Measurements from ENCODE around the gene SYNGAP1.
A peak's percentile ranks its signal among the peaks of the same experiment; 100 is the strongest.

SYNGAP1 gene

DNA sequence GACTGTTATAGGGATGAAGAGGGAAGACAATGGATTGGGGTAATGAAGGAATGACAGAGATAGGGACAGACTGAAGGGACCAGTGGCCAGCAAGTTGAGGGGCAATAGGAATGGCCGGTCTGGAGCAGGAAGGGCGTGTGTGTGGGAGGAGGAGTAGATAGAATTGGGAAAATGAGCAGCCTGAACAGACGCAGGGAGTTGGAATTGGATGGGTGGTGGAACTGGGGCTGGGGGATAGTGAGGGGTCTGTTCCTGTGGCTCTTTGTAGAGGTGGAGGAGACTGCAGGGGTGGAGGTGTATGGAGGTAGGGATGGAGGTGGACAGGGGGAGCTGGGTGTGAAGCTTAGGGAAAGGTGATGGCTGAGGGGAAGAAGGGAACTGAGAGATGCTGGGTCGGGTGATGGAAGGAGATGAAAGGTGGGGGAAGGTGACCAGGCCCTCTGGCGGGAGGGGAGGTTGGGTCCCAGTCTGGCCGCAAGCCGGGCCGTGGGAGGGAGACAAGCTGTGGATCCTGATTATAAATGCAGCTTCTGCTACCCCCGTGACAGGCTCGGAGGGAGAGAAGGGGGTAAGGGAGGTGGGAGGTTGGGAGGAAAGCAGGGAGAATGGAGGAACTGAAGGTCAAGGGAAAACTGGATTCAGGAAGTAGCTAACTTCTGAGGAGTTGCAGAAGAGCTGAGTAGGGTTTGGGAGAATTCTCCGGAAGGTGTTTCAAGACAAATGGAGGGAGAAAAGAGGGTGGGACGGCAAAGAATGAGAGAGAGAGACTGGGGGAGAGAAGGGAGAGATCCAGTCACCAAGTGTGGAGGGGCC, 5.2 kb downstream of the SYNGAP1 start:
- DNase-seq: no peak

DNA sequence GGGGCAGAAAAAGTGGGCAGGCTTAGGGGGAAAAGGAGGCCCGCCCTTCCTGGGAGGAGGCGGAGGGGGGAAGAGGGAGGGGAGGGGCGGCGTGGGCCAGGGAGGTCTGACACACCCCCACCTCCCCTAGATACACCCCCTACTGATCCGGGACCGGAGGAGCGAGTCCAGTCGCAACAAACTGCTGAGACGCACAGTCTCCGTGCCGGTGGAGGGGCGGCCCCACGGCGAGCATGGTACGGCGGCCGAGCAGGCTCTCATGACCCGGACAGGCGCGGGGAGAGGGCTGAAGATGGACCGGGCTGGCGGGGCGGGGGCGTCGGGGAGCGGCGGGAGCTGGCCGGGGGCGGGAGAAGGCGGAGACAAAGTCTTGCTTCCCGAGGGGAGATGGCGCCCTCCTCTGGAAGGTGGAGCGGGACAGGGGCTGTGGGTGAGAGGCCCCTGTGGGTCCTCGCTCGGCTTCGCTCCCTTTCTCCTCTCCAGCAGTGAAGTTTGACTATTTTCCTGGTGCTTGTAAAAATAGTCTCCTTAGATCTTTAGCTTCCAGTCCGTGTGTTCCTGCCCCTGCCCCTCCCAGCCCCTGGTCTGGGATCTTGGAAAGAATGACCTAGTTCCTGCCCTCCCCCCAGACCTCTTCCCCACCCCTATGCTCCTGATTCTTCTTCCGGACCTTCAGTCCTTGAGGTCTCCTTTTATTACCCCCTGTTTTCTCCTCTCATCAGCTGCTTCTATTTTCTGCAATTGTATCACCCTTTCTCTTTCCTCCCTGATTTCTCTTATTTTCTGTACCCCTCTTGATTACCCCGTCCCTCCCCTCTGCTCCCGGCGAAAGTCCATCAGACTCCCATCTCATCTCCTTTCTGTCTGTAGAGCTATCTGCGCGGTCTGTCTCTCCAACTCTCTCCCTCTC, 6.1 kb downstream of the SYNGAP1 start:
- peak; percentile 90 for DNase-seq

GRCh38 chr6:33426590-33427511, 7.0 kb downstream of the SYNGAP1 start:
- peak; percentile 57 for DNase-seq

DNA sequence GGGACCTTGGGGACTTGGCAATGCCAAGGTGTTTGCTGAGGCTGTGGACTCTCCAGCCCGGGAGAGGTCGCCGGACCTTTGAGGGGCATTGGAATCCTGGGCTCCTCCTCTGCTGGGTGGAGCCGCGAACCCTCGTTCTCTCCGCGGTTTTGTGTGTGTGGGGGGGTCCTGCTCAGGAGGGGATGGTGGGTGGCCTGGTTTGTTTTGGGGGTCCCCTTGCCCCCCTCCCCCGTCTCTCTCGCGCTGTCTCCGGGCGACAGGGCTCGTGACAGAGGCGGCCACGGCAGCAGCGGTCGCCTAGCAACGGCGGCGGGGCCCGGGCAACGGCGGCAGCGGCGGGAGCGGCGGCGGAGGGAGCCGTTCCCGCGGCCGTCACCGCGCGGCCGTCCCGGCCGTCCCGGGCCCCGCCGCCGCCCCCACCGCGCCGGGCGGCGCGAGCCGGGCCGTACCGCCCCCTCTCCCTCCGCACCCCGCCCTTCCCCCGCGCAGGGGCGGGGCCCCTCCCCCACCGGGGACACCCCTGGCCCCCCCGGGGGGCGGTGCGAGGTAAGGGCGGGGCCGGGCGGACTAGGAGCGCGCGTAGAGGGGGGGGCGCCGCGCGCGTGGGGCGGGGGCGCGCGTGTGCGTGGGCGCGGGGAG, 7.8 kb downstream of the SYNGAP1 start:
- peak; percentile 80 for DNase-seq

GRCh38 chr6:33428224-33428965, 8.5 kb downstream of the SYNGAP1 start:
- peak; percentile 70 for DNase-seq

GRCh38 chr6:33428966-33429749, 9.3 kb downstream of the SYNGAP1 start:
- DNase-seq: no peak

DNA sequence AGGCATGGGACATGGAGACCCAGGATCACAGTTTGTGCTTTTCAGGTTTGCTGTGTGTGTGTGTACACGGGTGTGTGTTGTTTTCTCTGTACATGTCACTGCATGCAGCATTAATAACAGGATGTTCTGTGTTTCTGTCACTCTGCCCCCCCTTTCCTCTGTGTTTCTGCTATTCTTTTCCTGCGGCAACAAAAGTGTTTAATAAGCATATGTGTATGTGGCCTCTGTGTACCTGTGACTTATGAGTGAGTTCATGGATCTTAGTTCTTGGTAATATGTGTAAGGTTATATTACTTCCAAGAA, 9.8 kb downstream of the SYNGAP1 start:
- DNase-seq: no peak

DNA sequence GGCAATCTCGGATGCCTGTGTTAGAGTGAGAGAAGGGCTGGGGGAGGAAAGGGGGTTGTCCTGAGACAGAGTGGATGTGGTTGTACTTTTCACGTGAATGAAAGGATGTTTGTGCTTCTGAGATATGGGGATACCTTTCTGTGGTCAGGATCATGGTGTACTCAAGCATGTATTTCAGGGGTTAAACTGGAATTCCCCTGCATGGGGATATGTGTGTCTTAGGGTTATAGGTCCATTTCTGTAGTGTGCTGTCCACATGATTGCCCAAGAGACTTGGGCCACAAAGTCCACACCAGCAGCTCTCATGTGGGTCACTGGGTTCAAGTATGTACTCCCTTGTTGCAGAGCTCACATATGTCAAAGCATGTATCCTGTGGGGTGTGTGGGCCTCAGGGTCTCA, 10.5 kb downstream of the SYNGAP1 start:
- DNase-seq: no peak

GRCh38 chr6:33430991-33431879, 11.4 kb downstream of the SYNGAP1 start:
- peak; percentile 87 for DNase-seq

DNA sequence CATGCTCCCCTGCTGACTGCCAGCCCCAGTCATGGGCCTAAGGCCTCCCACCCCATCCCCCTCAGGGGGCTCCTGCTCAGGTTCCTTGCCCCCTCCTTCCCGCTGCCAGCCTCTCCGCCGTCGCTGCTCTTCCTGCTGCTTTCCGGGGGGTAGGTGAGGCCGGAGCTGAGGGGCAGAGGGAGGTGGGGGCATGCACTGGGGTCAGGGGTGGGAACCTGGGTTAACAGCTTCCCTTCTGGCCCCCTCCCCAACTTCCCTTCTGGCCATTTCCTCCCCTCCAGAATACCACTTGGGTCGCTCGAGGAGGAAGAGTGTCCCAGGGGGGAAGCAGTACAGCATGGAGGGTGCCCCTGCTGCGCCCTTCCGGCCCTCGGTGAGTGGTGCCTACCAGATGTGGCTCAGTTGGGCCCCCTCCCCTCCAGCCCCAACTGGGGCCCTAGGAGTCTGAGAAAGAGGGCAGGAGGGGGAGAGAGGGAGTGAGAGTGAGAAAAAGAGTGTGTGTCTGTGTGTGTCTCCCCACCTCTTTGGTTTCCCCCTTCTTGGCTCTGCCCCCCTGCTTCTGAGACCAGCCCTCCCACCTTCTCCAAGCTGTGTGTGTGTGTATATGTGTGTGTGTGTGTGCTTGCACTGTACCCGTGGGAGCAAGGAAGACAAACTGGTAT, 12.1 kb downstream of the SYNGAP1 start:
- no peak for DNase-seq

GRCh38 chr6:33432546-33432945, 12.7 kb downstream of the SYNGAP1 start:
- no peak for DNase-seq

- no peak for DNase-seq
Observed at GRCh38 chr6:33433001-33433543, 13.2 kb downstream of the SYNGAP1 start.

DNA sequence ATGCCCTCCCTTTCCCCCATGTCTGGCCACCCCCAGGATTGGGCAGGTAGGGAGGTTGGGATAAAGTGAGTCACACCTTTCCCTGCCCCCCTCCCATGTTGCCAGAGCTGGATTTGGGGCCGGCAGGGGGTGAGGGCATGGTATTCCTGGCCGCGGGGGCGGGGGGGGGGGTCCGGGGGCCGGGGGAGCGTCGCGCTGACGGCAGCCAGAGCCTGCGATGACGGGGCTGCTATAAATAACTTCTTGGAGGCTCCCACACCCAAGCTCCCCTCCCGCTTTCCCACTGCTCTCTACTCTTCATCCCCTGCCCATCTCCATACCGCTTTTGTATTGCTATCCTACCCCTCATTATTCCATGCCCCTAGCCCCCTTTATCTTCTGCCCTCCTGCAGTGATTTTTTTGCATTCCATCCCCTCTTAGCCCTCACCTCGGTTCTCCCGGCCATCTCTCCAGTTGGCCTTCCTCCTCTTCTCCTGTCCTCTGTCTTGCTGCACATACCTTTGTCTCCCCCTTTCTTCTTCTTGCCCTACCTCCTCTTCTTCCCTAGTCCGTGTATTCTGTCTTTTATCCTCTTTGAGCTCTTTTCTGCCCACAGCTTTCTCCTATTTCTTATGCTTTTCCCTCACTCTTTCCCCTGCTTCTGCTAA, 13.8 kb downstream of the SYNGAP1 start:
- DNase-seq: no peak

DNA sequence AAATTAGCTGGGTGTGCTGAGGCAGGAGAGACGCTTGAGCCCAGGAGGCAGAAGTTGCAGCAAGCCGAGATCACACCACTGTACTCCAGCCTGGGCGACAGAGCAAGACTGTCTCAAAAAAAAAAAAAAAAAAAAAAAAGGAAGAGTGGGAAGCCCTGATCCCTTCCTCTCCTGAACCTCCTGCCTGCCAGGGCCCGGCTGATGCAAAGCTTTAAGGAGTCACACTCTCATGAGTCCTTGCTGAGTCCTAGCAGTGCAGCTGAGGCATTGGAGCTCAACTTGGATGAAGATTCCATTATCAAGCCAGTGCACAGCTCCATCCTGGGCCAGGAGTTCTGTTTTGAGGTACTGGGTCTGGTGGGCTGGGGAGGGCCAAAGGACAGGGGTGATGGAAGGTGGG, 15.1 kb downstream of the SYNGAP1 start:
- DNase-seq: no peak

GRCh38 chr6:33437666-33438065, 17.8 kb downstream of the SYNGAP1 start:
- DNase-seq: no peak

DNA sequence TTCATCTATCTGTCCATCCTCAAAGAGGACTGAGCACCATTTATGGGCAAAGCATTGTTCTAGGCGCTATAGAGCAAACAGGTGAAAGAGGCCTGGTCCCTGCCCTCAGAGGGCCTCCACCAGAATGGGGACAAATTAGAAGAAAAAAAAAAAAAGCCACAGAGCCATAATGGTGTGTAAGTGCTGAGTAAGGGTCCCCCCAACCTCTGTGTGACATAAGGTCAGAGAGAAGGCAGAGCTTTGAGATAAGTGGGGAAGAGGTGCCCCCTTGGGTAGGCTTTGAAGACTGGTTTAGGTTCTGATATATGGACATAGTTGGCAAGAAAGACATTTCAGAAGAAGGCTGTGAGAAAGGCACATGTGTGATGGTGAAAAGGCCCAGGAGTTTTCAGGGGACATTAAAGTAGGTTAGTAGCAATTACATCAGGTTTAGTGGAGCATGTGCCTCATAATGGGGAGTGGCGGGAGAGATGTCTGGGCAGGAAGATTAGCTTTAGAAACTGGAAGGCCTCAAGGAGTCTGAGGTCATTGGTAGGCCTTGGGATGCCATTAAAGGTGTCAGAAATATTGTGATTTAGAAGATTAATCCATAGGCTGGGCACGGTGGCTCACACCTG, 19.2 kb downstream of the SYNGAP1 start:
- DNase-seq: no peak

DNA sequence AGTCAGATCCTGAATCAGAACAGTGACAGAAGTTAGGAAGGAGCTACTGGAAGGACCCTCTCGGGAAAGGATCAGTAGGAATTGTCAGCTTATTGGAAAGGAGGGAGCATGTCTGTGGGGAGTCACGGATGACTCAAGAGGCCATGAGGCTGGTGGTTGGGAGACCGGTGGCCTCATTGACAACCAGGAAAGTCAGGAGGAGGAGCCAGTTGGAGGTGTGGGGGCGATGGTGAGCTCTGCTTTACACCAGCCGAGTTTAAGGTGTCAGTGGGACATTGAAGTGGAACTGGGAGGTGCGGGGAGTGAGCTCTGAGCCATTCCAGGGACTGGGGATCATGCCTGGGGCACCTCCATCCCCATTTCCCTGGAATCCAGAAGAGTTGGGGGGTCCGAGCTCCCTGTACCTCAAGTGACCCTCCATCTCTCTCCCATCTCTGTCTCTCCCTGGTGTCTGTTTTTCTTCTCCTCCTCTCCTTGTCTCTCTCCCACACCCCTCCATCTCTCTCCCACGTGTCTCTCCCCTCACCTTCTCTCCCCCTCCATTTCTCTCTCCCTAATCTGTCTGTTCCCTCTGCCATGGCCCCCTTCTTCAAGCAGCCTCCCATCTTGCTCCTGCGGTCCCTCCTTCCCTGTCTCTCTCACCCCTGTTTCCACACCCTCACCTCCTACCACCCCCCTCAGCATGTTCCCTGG, 20.2 kb downstream of the SYNGAP1 start:
- DNase-seq: no peak
